Activated gamma-delta T cell treated with anti-CD3 and anti-CD28 coated beads, Interleukin-2, amount 50 U/mL, for 16 hours (primary cell): ENCODE measurements around the gene C8G.
A peak's percentile ranks its signal among the peaks of the same experiment; 100 is the strongest.

Experiments
- DNase-seq: peaks from one replicate; pipeline ENCODE4 v3.0.0-alpha.2; 2020; ENCODE audit warnings: low read depth

The C8G gene

GRCh38 chr9:136953771-136954269 is 8.8 kb downstream of the C8G start:
- no peak for DNase-seq

DNA sequence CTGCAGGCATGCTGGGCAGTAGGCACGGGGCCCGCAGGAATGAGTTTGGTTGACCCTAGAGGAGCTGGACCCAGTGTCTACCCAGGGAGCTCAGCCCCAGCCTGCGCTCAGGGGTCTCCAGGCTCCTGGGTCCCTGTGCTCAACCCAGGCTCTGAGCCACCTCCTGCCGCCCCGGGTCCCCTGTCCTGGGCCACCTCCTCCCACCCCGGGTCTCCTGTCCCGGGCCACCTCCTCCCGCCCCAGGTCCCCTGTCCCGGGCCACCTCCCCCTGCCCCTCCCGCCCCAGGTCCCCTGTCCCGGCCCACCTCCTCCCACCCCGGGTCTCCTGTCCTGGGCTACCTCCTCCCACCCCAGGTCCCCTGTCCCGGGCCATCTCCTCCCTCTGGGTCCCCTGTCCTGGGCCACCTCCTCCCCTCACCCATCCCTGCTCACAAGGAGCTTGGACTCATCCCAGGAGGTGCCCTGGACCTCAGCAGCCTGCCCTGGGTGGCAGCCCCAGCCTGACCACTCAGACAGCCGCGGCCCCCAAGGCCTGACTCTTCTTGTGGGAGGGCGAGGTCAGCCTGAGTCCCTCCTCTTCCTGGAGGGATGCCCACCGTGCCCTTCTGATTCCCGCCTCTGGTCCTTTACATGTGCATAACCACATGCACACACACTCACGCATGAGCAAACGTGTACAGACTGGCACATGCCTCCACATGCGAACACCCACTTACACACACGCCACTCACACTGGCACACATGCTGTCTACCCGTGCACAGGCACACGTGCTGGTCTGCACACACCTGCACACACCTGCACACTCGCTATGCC is 9.4 kb downstream of the C8G start:
- no peak for DNase-seq

DNA sequence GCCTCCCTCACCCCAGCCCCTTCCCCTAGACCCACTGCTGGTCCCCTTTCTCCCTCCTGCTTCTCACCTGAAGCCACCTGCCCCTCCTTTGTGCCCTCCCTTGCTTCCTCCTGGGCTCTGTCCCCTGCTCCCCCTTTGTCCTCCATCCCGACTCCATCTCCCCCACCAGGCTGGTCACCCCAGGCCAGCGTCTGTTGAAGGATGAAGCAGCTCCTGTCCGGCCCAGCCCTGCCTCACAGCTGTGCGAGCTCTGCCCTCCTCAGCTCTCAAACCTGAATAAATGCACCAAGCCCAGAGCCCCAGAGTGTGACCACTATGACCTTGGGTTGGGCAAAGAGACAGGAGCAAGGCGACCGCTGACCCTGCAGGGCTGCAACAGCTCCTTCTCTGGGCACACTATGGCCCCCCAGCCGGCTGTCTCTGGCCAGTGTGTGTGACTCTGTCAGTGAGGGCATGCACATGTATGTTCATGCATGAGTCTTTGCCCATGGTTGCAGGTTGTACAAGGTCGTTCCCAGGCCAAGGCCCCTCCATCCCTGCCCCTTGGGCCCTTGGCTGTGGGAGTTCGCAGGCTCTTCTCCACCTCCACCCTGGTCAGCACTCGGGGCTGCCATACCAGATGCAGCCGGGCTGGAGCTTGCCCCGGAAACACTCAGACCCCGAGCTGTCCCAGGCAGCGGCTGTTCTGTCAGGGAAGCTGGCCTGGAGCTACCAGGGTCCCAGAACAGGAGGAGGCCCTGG is 10.3 kb downstream of the C8G start:
- no peak for DNase-seq

DNA sequence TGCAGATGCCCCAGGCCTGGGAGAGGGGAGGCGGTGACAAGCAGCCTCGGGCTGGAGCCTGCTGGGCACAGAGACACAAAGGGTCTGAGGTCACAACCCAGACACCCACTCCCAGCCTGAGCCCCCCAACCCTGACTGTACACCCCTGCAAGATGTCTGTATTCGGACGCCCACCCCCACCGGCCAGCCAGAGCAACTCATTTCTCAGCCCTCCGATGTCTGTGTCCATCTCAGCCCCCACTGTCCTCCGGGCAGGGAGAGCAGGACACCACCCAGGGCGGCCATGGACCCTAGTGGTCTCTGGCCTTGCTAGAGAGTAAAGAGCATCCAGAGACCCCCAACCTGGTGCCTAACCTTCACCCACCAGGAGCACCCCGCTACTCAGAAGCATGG is 10.9 kb downstream of the C8G start:
- DNase-seq, result no peak

DNA sequence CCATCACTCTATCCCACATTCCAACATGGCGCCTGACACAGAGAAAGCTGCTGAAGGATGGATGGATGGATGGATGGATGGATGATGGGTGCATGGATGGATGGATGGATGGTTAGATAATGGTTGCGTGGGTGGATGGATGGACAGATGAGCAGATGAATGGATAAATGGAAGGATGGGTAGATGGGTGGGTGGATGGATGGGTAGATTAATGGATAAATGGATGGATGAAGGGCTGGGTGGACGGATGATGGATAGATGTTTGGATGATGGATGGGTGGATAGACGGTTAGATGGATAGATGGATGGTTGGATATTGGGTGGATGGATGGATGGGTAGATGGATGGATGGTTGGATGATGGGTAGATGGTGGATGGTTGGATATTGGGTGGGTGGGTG is 11.6 kb downstream of the C8G start:
- no peak for DNase-seq

DNA sequence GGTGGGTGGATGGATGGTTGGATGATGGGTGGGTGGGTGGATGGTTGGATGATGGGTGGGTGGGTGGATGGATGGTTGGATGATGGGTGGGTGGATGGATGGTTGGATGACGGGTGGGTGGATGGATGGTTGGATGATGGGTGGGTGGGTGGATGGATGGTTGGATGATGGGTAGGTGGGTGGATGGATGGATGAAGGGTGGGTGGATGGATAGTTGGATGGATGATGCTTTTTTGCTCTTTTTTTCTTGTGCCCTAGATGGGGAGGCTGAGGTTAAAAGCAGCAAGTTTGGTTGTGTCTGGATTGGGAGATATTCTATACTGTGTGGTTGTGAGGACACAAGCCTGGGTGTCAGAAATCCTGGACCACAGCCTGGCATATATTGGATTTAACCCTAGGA is 12.4 kb downstream of the C8G start:
- DNase-seq, result no peak

GRCh38 chr9:136957901-136958300 is 12.9 kb downstream of the C8G start:
- no peak for DNase-seq

GRCh38 chr9:136958473-136958872 is 13.4 kb downstream of the C8G start:
- DNase-seq, result no peak

- no peak for DNase-seq
Measured at GRCh38 chr9:136958898-136959850, 14.1 kb downstream of the C8G start.

DNA sequence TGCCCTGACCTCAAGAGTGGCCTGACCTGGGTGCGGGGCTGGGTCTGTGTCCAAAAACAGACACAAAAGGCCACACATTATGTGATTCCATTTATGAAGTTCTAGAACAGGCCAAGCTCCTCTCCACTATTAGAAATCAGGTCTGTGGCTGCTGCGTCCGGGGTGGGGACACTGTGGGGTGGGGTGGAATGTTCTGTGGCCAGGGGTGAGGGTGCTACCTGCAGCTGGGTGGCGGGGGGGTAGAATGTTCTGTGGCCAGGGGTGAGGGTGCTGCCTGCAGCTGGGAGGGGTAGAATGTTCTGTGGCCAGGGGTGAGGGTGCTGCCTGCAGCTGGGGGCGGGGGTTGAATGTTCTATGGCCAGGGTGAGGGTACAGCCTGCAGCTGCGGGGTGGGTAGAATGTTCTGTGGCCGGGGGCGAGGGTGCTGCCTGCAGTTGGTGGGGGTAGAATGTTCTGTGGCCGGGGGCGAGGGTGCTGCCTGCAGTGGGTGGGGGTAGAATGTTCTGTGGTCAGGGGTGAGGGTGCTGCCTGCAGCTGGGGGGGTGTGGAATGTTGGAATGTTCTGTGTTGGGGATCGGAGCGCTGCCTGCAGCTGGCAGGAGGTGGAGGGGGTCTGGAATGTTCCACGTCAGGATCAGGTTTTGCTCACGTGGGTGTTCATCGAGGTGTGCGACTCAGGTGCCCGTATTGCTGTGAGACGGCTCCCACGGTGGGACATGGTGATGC is 15.3 kb downstream of the C8G start:
- DNase-seq, result peak; percentile 35

- no peak for DNase-seq
Measured at GRCh38 chr9:136960938-136961275, 15.9 kb downstream of the C8G start.

GRCh38 chr9:136961279-136962065 is 16.4 kb downstream of the C8G start:
- no peak for DNase-seq

DNA sequence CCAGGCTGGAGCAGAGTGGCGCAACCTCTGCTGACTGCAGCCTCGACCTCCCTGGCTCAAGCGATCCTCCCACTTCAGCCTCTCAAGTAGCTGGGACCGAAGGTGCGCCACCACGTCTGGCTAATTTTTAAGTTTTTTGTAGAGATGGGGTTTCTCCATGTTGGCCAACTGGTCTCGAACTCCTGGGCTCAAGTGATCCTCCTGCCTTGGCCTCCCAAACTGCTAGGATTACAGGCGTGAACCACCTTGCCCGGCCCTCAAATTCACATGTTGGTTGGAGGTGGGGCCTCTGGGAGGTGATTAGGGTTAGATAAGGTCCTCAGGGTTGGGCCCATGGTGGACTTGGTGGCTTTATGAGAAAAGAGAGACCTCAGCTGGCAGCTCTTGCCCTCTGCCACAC is 17.1 kb downstream of the C8G start:
- DNase-seq, result no peak

DNA sequence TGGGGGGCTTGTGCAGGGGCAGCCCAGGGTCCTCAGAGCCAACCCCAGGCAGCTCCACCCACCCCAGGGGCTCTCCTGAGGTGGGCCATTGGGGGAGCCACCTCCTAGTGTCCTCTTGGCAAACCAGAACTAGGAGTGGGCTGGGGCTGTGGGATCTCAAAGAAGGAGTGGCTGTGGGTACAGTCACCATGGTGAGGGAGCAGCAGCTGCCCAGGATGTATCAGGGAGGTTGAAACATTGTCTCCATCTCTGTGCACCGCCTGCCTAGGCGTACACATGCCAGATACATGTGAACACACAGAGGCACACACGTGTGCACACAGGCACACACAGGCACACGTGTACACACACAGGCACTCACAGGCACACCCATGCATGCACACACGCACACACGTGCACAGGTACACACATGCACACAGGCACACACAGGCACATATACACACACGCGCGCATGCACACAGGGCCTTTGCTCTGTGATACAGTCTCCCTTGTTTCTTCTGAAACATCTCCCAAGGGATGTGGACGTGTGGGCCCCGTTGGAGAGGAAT is 17.7 kb downstream of the C8G start:
- no peak for DNase-seq

DNA sequence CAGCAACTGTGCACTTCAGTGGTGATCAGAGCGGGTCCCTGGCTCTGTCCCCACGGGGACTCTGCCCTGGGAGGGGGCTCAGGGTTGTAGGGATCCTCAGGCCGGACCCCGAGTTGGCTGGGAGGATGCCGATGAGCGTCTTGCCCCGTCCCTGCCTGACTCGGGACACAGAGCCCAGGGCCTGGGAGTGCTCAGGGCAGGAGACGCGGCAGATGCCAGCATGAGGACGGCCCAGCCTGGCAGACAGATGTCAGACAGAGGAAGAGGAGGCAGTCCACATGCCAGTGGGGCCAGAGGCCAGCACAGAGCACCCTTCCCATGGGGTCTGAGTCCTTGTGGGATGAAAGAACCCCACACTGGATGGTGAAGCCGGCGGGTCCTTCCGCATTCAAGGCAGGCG is 18.3 kb downstream of the C8G start:
- no peak for DNase-seq

DNA sequence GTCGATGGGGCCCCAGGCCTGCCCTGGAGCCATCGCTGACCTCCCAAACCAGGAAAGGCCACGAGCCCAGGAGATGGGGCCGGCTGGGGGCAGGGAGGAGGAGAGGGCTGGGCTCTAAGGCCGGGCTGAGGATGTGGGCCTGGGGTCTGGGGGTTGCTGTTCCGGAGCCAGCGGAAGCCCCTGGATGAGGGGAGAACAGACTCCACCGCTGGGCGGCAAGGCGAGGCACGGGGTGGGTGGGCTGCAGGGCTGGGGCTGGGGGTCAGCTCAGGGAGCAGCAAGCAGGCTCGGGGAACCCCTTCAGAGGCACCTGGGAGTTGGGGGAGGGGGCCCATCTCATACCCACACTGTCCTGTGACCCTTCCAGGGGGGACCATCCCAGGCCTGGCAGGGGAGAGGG is 18.7 kb downstream of the C8G start:
- DNase-seq, result no peak

GRCh38 chr9:136964171-136964689 is 19.2 kb downstream of the C8G start:
- DNase-seq, result no peak

DNA sequence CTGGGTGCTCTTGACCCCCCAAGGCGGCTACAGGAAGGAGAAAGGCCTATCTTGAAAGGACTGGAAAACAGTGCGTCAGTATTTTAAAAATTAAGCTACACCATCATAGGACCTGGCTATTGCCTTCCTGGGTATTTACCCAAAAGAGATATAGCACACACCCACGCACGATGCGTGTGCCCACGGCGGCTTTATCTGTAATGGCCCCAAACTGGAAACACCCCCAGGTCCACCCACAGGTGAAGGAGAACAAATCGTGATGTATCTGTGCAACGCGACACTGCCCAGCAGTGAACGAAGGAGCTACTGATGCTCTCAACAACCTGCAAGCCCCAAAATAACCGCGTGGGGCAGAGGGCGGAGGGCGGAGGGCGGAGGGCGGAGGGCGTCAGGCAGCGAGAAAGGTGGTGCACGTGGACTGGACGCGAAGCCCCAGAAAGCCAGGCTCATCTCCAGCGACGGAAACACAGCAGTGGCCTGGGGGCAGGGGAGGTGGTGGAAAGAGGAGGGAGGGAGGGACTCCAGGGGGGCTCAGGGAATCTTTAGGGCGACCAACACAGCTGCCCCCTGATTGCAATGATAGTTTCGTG is 19.9 kb downstream of the C8G start:
- no peak for DNase-seq

DNA sequence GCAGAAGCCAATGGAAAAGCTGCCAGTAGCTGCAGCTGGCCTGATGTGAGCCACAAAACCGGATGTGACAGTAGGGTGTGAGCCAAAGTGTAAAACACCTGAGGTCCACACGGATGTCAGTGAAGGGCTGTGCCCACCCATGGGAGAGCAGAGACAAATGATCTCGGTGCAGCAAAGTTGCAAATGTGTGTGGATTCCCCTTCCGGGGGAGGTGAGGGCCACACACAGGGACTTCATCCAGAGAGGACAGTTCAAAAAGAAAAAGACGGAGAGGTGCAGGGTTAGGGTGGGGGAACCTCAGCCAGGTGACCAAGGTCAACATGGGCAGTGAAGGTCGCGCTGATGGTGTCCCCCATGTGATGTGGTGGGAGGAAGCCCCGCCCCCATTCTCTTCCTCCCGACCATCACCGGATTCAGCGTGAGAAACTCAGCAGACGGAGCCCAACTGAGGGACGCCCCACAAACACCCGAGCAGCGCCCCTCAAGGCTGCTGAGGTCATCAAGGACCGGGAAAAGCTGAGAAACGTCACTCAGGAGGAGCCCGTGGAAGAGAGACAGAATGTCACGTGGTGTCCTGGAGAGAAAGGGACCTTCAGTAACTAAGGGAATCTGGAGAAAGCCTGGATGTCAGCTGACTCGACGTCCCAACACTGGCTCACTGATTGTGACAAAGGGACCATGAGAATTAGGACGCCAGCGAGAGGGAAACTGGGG is 20.9 kb downstream of the C8G start:
- peak; percentile 20 for DNase-seq
